HEK293 (cell line): ENCODE measurements around the gene PCDHGA5.

Experiments
- CTCF ChIA-PET: fragments of 350-600 bp; formaldehyde crosslinking; extraction: SDS; loops from one replicate; lab custom pipeline; 2021; ENCODE audit warnings: antibody characterized with exemption; lab: Yijun Ruan, JAX
- POLR2A ChIA-PET: fragments of 300-600 bp; formaldehyde crosslinking; extraction: SDS; loops from one replicate; lab custom pipeline; 2020; ENCODE audit warnings: antibody characterized with exemption, inconsistent platforms; lab: Yijun Ruan, JAX
- H3K27ac ChIP-seq: fragments of 200-500 bp; sonication (Bioruptor generic); 2 replicates; pipeline ENCODE4 v1.5.1; 2014; ENCODE audit warnings: low read depth, low read length, control low read depth, inconsistent platforms; ENCODE audit errors: extremely low read depth
- H3K36me3 ChIP-seq, 2 experiments: fragments of 200-500 bp in 1 of 2; sonication (Bioruptor generic) in 1 of 2; 1 replicate in 1 of 2; 2 replicates in 1 of 2; pipeline ENCODE4 v1.5.1; 2014 to 2017; ENCODE audit warnings: inconsistent platforms in 2 of 2, low read length in 2 of 2; ENCODE audit not compliant: control insufficient read depth in 2 of 2, insufficient read depth in 1 of 2
- H3K4me1 ChIP-seq: fragments of 200-500 bp; sonication (Bioruptor generic); 2 replicates; pipeline ENCODE4 v1.5.1; 2014; ENCODE audit warnings: mild to moderate bottlenecking, low read length, inconsistent platforms; ENCODE audit not compliant: control insufficient read depth, insufficient read depth
- H3K4me3 ChIP-seq: 2 replicates; pipeline ENCODE4 v1.5.1; 2011; ENCODE audit warnings: low read depth, mild to moderate bottlenecking, control low read depth, low read length, moderate library complexity
- H3K9me3 ChIP-seq: fragments of 200-500 bp; sonication (Bioruptor generic); 2 replicates; pipeline ENCODE4 v1.5.1; 2014; ENCODE audit warnings: low read depth, low read length, inconsistent platforms; ENCODE audit not compliant: control insufficient read depth, insufficient read depth
- IKZF3 ChIP-seq: fragments of 450-650 bp; IDR thresholded peaks from 2 replicates; pipeline ENCODE4 v1.5.0; 2018; ENCODE audit warnings: missing biosample characterization, mild to moderate bottlenecking, missing genetic modification characterization, moderate library complexity
- KLF16 ChIP-seq: fragments of 450-650 bp; formaldehyde crosslinking; IDR thresholded peaks from 2 replicates; pipeline ENCODE4 v1.5.1; 2017; ENCODE audit warnings: missing biosample characterization, missing genetic modification characterization
- OSR2 ChIP-seq: fragments of 450-650 bp; formaldehyde crosslinking; IDR thresholded peaks from 2 replicates; pipeline ENCODE4 v1.5.1; 2016; ENCODE audit warnings: missing biosample characterization, missing genetic modification characterization
- SALL2 ChIP-seq: fragments of 450-650 bp; formaldehyde crosslinking; IDR thresholded peaks from 2 replicates; pipeline ENCODE4 v1.5.0; 2017; ENCODE audit warnings: missing biosample characterization, mild to moderate bottlenecking, missing genetic modification characterization, borderline replicate concordance
- YY1 ChIP-seq: fragments of 450-650 bp; formaldehyde crosslinking; IDR thresholded peaks from 2 replicates; pipeline ENCODE4 v1.5.1; 2018; ENCODE audit warnings: missing biosample characterization, missing genetic modification characterization
- ZNF169 ChIP-seq: fragments of 450-650 bp; formaldehyde crosslinking; IDR thresholded peaks from 2 replicates; pipeline ENCODE4 v1.5.1; 2016; ENCODE audit warnings: missing biosample characterization, missing genetic modification characterization
- ZNF223 ChIP-seq: fragments of 450-650 bp; formaldehyde crosslinking; IDR thresholded peaks from 2 replicates; pipeline ENCODE4 v1.5.1; 2016; ENCODE audit warnings: missing biosample characterization, missing genetic modification characterization
- ZNF248 ChIP-seq: fragments of 450-650 bp; formaldehyde crosslinking; IDR thresholded peaks from 2 replicates; pipeline ENCODE4 v1.5.1; 2017; ENCODE audit warnings: missing biosample characterization, missing genetic modification characterization
- ZNF324 ChIP-seq: fragments of 450-650 bp; formaldehyde crosslinking; IDR thresholded peaks from 2 replicates; pipeline ENCODE4 v1.5.1; 2016; ENCODE audit warnings: missing biosample characterization, missing genetic modification characterization
- ZNF416 ChIP-seq: fragments of 450-650 bp; formaldehyde crosslinking; IDR thresholded peaks from 2 replicates; pipeline ENCODE4 v1.5.1; 2016; ENCODE audit warnings: missing biosample characterization, missing genetic modification characterization
- ZNF560 ChIP-seq: fragments of 450-650 bp; formaldehyde crosslinking; IDR thresholded peaks from 2 replicates; pipeline ENCODE4 v1.5.1; 2017; ENCODE audit warnings: missing biosample characterization, missing genetic modification characterization, borderline replicate concordance
- TF ChIP-seq, protein P1 (sequence below): fragments of 450-650 bp; formaldehyde crosslinking; optimal IDR thresholded peaks from 2 replicates; pipeline ENCODE3; 2016; ENCODE audit warnings: missing biosample characterization, mild to moderate bottlenecking, missing genetic modification characterization
- TF ChIP-seq, protein P2 (sequence below): sonication (generic); formaldehyde crosslinking; IDR thresholded peaks from 2 replicates; pipeline ENCODE4 v1.8.1; 2022; ENCODE audit warnings: mild to moderate bottlenecking, moderate library complexity, missing genetic modification reagents
- TF ChIP-seq, protein P3 (sequence below): fragments of 450-650 bp; formaldehyde crosslinking; IDR thresholded peaks from 2 replicates; pipeline ENCODE4 v1.5.1; 2016; ENCODE audit warnings: missing biosample characterization, missing genetic modification characterization, borderline replicate concordance
- TF ChIP-seq, protein P4 (sequence below): fragments of 450-650 bp; formaldehyde crosslinking; IDR thresholded peaks from 2 replicates; pipeline ENCODE4 v1.5.1; 2016; ENCODE audit warnings: missing biosample characterization, missing genetic modification characterization
- TF ChIP-seq, protein P5 (sequence below): fragments of 450-650 bp; formaldehyde crosslinking; IDR thresholded peaks from 2 replicates; pipeline ENCODE4 v1.5.1; 2016; ENCODE audit warnings: missing biosample characterization, missing genetic modification characterization

The PCDHGA5 gene

DNA sequence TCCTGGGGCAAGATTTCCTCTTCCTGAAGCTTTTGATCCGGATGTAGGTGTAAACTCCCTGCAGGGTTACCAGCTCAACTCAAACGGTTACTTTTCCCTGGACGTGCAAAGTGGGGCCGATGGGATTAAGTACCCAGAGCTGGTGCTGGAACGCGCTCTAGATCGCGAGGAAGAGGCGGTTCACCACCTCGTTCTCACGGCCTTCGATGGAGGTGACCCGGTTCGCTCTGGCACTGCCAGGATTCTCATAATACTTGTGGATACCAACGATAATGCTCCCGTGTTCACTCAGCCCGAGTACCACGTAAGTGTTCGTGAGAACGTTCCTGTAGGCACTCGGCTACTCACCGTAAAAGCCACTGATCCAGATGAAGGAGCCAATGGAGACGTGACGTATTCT is 8.3 kb upstream of the PCDHGA5 start:
- CTCF ChIA-PET: interaction anchor here (0.7 to 2.6 kb wide), 12 partner anchors 9 to 208 kb away, joined by 3 to 17 read pairs (median 6); partner anchors contain the start of genes PCDHGA2 and PCDHGA5
- POLR2A ChIA-PET: no interaction called here
- H3K4me1 ChIP-seq: no peaks in the 10 kb centered on the region
- TF ChIP-seq, protein P1, sequence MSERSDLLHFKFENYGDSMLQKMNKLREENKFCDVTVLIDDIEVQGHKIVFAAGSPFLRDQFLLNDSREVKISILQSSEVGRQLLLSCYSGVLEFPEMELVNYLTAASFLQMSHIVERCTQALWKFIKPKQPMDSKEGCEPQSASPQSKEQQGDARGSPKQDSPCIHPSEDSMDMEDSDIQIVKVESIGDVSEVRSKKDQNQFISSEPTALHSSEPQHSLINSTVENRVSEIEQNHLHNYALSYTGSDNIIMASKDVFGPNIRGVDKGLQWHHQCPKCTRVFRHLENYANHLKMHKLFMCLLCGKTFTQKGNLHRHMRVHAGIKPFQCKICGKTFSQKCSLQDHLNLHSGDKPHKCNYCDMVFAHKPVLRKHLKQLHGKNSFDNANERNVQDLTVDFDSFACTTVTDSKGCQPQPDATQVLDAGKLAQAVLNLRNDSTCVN (tag by site-specific recombination): no peak
- no peak for TF ChIP-seq KLF16
- no peak for TF ChIP-seq ZNF223 (tag by site-specific recombination)
- TF ChIP-seq ZNF416 (tag by site-specific recombination): no peak
- TF ChIP-seq IKZF3: no peak
- TF ChIP-seq ZNF560 (tag by site-specific recombination): no peak
- no peak for TF ChIP-seq ZNF169 (tag by site-specific recombination)
- TF ChIP-seq ZNF324 (tag by site-specific recombination): no peak
- TF ChIP-seq, protein P2, sequence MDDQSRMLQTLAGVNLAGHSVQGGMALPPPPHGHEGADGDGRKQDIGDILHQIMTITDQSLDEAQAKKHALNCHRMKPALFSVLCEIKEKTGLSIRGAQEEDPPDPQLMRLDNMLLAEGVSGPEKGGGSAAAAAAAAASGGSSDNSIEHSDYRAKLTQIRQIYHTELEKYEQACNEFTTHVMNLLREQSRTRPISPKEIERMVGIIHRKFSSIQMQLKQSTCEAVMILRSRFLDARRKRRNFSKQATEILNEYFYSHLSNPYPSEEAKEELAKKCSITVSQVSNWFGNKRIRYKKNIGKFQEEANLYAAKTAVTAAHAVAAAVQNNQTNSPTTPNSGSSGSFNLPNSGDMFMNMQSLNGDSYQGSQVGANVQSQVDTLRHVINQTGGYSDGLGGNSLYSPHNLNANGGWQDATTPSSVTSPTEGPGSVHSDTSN (CRISPR knock-in tag): no peak
- no peak for TF ChIP-seq OSR2
- TF ChIP-seq ZNF248 (tag by site-specific recombination): no peak
- TF ChIP-seq SALL2 (tag by site-specific recombination): no peak
- TF ChIP-seq, all 188 proteins: peak for 0
- Histone ChIP-seq H3K27ac (no peak overlapping the region), H3K9me3 (peaks cover 1% of the 10 kb centered on the region; the same call in 1 of the 2 replicates), H3K36me3 (no peaks in the 10 kb centered on the region), H3K4me3 (no peak overlapping the region)

DNA sequence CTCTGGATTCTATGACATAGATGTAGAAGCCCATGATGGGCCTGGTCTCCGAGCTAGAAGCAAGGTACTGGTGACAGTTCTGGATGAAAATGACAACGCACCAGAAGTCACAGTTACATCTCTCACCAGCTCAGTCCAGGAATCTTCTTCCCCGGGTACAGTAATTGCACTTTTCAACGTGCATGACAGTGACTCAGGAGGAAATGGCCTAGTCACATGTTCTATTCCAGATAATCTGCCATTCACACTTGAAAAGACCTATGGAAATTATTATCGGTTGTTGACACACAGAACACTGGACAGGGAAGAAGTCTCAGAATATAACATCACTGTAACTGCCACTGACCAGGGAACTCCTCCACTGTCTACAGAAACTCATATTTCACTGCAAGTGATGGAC is 7.8 kb upstream of the PCDHGA5 start:
- no peaks in the 10 kb centered on the region for H3K4me1 ChIP-seq
- ChIA-PET POLR2A (no interaction called here), CTCF (interaction anchor here (0.5 to 2.6 kb wide), 9 partner anchors 13 to 208 kb away, joined by 3 to 17 read pairs (median 5); partner anchors contain the start of gene PCDHGA2)
- no peak for TF ChIP-seq YY1 (tag by site-specific recombination)
- TF ChIP-seq, protein P3, sequence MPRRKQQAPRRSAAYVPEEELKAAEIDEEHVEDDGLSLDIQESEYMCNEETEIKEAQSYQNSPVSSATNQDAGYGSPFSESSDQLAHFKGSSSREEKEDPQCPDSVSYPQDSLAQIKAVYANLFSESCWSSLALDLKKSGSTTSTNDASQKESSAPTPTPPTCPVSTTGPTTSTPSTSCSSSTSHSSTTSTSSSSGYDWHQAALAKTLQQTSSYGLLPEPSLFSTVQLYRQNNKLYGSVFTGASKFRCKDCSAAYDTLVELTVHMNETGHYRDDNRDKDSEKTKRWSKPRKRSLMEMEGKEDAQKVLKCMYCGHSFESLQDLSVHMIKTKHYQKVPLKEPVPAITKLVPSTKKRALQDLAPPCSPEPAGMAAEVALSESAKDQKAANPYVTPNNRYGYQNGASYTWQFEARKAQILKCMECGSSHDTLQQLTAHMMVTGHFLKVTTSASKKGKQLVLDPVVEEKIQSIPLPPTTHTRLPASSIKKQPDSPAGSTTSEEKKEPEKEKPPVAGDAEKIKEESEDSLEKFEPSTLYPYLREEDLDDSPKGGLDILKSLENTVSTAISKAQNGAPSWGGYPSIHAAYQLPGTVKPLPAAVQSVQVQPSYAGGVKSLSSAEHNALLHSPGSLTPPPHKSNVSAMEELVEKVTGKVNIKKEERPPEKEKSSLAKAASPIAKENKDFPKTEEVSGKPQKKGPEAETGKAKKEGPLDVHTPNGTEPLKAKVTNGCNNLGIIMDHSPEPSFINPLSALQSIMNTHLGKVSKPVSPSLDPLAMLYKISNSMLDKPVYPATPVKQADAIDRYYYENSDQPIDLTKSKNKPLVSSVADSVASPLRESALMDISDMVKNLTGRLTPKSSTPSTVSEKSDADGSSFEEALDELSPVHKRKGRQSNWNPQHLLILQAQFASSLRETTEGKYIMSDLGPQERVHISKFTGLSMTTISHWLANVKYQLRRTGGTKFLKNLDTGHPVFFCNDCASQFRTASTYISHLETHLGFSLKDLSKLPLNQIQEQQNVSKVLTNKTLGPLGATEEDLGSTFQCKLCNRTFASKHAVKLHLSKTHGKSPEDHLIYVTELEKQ (tag by site-specific recombination): no peak
- H3K36me3 ChIP-seq: no peaks in the 10 kb centered on the region
- H3K9me3 ChIP-seq: peaks cover 3% of the 10 kb centered on the region; the same call in 1 of the 2 replicates
- no peak overlapping the region for H3K4me3 ChIP-seq
- H3K27ac ChIP-seq: no peak overlapping the region

DNA sequence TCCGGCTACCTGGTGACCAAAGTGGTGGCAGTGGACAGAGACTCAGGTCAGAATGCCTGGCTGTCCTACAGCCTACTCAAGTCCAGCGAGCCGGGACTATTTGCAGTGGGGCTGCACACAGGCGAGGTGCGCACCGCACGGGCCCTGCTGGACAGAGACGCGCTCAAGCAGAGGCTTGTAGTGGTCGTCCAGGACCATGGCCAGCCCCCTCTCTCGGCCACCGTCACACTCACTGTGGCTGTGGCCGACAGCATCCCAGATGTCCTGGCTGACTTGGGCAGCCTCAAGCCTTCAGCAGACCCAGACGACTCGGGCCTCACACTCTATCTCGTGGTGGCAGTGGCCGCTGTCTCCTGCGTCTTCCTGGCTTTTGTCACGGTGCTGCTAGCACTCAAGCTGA is 7.0 kb upstream of the PCDHGA5 start:
- POLR2A ChIA-PET: no interaction called here
- CTCF ChIA-PET: interaction anchor here (0.8 to 2.2 kb wide), 3 partner anchors 15 to 722 kb away, joined by 3 to 5 read pairs (median 4); no protein-coding TSS in a partner anchor
- H3K4me3 ChIP-seq: no peak overlapping the region
- H3K27ac ChIP-seq: no peak overlapping the region
- TF ChIP-seq, protein P4, sequence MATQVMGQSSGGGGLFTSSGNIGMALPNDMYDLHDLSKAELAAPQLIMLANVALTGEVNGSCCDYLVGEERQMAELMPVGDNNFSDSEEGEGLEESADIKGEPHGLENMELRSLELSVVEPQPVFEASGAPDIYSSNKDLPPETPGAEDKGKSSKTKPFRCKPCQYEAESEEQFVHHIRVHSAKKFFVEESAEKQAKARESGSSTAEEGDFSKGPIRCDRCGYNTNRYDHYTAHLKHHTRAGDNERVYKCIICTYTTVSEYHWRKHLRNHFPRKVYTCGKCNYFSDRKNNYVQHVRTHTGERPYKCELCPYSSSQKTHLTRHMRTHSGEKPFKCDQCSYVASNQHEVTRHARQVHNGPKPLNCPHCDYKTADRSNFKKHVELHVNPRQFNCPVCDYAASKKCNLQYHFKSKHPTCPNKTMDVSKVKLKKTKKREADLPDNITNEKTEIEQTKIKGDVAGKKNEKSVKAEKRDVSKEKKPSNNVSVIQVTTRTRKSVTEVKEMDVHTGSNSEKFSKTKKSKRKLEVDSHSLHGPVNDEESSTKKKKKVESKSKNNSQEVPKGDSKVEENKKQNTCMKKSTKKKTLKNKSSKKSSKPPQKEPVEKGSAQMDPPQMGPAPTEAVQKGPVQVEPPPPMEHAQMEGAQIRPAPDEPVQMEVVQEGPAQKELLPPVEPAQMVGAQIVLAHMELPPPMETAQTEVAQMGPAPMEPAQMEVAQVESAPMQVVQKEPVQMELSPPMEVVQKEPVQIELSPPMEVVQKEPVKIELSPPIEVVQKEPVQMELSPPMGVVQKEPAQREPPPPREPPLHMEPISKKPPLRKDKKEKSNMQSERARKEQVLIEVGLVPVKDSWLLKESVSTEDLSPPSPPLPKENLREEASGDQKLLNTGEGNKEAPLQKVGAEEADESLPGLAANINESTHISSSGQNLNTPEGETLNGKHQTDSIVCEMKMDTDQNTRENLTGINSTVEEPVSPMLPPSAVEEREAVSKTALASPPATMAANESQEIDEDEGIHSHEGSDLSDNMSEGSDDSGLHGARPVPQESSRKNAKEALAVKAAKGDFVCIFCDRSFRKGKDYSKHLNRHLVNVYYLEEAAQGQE (tag by site-specific recombination): peak; percentile 90
- TF ChIP-seq, protein P5, sequence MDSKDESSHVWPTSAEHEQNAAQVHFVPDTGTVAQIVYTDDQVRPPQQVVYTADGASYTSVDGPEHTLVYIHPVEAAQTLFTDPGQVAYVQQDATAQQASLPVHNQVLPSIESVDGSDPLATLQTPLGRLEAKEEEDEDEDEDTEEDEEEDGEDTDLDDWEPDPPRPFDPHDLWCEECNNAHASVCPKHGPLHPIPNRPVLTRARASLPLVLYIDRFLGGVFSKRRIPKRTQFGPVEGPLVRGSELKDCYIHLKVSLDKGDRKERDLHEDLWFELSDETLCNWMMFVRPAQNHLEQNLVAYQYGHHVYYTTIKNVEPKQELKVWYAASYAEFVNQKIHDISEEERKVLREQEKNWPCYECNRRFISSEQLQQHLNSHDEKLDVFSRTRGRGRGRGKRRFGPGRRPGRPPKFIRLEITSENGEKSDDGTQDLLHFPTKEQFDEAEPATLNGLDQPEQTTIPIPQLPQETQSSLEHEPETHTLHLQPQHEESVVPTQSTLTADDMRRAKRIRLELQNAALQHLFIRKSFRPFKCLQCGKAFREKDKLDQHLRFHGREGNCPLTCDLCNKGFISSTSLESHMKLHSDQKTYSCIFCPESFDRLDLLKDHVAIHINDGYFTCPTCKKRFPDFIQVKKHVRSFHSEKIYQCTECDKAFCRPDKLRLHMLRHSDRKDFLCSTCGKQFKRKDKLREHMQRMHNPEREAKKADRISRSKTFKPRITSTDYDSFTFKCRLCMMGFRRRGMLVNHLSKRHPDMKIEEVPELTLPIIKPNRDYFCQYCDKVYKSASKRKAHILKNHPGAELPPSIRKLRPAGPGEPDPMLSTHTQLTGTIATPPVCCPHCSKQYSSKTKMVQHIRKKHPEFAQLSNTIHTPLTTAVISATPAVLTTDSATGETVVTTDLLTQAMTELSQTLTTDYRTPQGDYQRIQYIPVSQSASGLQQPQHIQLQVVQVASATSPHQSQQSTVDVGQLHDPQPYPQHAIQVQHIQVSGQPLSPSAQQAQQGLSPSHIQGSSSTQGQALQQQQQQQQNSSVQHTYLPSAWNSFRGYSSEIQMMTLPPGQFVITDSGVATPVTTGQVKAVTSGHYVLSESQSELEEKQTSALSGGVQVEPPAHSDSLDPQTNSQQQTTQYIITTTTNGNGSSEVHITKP (tag by site-specific recombination): no peak
- no peaks in the 10 kb centered on the region for H3K36me3 ChIP-seq
- peaks cover 3% of the 10 kb centered on the region; the same call in 1 of the 2 replicates for H3K9me3 ChIP-seq
- no peaks in the 10 kb centered on the region for H3K4me1 ChIP-seq
